CD14-positive monocyte (primary cell): ENCODE measurements around the gene HPS4. TPM values are rescaled to one million over a fixed set of nuclear protein-coding genes. Genes with fewer than 3 reads are reported as not detected.

Source experiments
- DNase-seq, 3 donors: peaks; one replicate each; pipeline ENCODE4 v3.0.0-alpha.2; 2011 to 2022
- H2AFZ ChIP-seq: 2 replicates; pipeline ENCODE4 v1.6.0; 2012; ENCODE audit warnings: mild to moderate bottlenecking, low read depth, low read length, inconsistent platforms; ENCODE audit not compliant: insufficient read depth, poor library complexity, severe bottlenecking
- H3K27ac ChIP-seq, 2 donors: 1 replicate in 1 of 2; 2 replicates in 1 of 2; pipeline ENCODE4 v1.5.1; 2012 to 2013; ENCODE audit warnings: low read length in 2 of 2, control low read depth in 1 of 2, inconsistent platforms in 1 of 2, low read depth in 1 of 2, mild to moderate bottlenecking in 1 of 2
- H3K27me3 ChIP-seq, 2 donors: one replicate each; pipeline versions ENCODE4 v1.6.0 to v1.6.1; 2011 to 2013; ENCODE audit warnings: low read length in 2 of 2; ENCODE audit not compliant: control insufficient read depth in 2 of 2, insufficient read depth in 2 of 2
- H3K36me3 ChIP-seq, 2 donors: replicated peaks in 1 of 2; 1 replicate in 1 of 2; 2 replicates in 1 of 2; pipeline versions ENCODE4 v1.5.1 to v1.6.1; 2012 to 2013; ENCODE audit warnings: low read length in 2 of 2, control low read depth in 1 of 2, inconsistent platforms in 1 of 2, mild to moderate bottlenecking in 1 of 2; ENCODE audit not compliant: insufficient read depth in 2 of 2, control insufficient read depth in 1 of 2
- H3K4me1 ChIP-seq, 2 donors: 1 replicate in 1 of 2; 2 replicates in 1 of 2; pipeline versions ENCODE4 v1.5.1 to v1.6.1; 2012 to 2013; ENCODE audit warnings: low read length in 2 of 2, control low read depth in 1 of 2, inconsistent platforms in 1 of 2, mild to moderate bottlenecking in 1 of 2, moderate library complexity in 1 of 2; ENCODE audit not compliant: insufficient read depth in 2 of 2, control insufficient read depth in 1 of 2
- H3K4me2 ChIP-seq: replicated peaks from 2 replicates; pipeline ENCODE3; 2012; ENCODE audit warnings: low read length, moderate library complexity, mild to moderate bottlenecking; ENCODE audit not compliant: poor library complexity, severe bottlenecking; ENCODE audit errors: extremely low read depth
- H3K4me3 ChIP-seq, 3 experiments: fragments of 200-600 bp in 1 of 3; sonication (generic) in 1 of 3; replicated peaks in 1 of 3; 1 replicate in 2 of 3; 2 replicates in 1 of 3; pipeline ENCODE4 v1.5.1; 2011 to 2013; ENCODE audit warnings: low read length in 3 of 3, mild to moderate bottlenecking in 3 of 3, control low read depth in 2 of 3, low read depth in 2 of 3, inconsistent platforms in 1 of 3, moderate library complexity in 1 of 3
- H3K79me2 ChIP-seq: 2 replicates; pipeline ENCODE4 v1.6.0; 2012; ENCODE audit warnings: mild to moderate bottlenecking, control low read depth, inconsistent platforms, low read length, moderate library complexity; ENCODE audit not compliant: insufficient read depth
- H3K9ac ChIP-seq: 2 replicates; pipeline ENCODE4 v1.6.0; 2017; ENCODE audit warnings: low read length, mild to moderate bottlenecking; ENCODE audit not compliant: insufficient read depth, poor library complexity, severe bottlenecking
- H3K9me3 ChIP-seq, 2 donors: replicated peaks in 1 of 2; 1 replicate in 1 of 2; 2 replicates in 1 of 2; pipeline versions ENCODE4 v1.5.1 to v1.6.1; 2012 to 2013; ENCODE audit warnings: low read length in 2 of 2, control low read depth in 1 of 2; ENCODE audit not compliant: control insufficient read depth in 1 of 2, insufficient read depth in 1 of 2
- H4K20me1 ChIP-seq: 2 replicates; pipeline ENCODE4 v1.6.0; 2012; ENCODE audit warnings: mild to moderate bottlenecking, low read length, control low read depth, moderate library complexity; ENCODE audit not compliant: insufficient read depth
- H3K27ac Mint-ChIP-seq, 7 donors: one replicate each; pipeline ENCODE4 v1.8.0; 2020; ENCODE audit warnings: mild to moderate bottlenecking in 7 of 7, mixed read lengths in 7 of 7, moderate library complexity in 6 of 7, inconsistent platforms in 2 of 7
- H3K27me3 Mint-ChIP-seq, 3 donors: one replicate each; pipeline ENCODE4 v1.8.0; 2021 to 2022; ENCODE audit warnings: low read depth in 3 of 3, mild to moderate bottlenecking in 3 of 3, mixed read lengths in 3 of 3, moderate library complexity in 3 of 3, inconsistent platforms in 1 of 3
- H3K36me3 Mint-ChIP-seq, 2 donors: one replicate each; pipeline ENCODE4 v1.8.0; 2020; ENCODE audit warnings: mixed read lengths in 2 of 2, inconsistent platforms in 1 of 2, mild to moderate bottlenecking in 1 of 2
- H3K4me1 Mint-ChIP-seq: one replicate; pipeline ENCODE4 v1.8.0; 2020; ENCODE audit warnings: mild to moderate bottlenecking, mixed read lengths
- H3K4me3 Mint-ChIP-seq, 2 donors: one replicate each; pipeline ENCODE4 v1.8.0; 2020; ENCODE audit warnings: mild to moderate bottlenecking in 2 of 2, mixed read lengths in 2 of 2, moderate library complexity in 1 of 2
- H3K9me3 Mint-ChIP-seq, 7 donors: one replicate each; pipeline ENCODE4 v1.8.0; 2020 to 2022; ENCODE audit warnings: mixed read lengths in 7 of 7, mild to moderate bottlenecking in 6 of 7, moderate library complexity in 6 of 7, inconsistent platforms in 2 of 7
- WGBS: methylation state at CpG from one replicate; pipeline ENCODE4 v1.1.5; 2013; ENCODE audit warnings: missing lambda C conversion rate; ENCODE audit not compliant: insufficient coverage; 5-methylcytosine and 5-hydroxymethylcytosine counted together
- intact Hi-C, 2 donors: fragments of 100-400 bp; cut with micrococcal nuclease; formaldehyde crosslinking; loops; one replicate each; pipeline versions ENCODE4 v1.15.0 to v1.15.1; 2023
- polyA plus RNA-seq, 3 donors: library from polyadenylated mRNA; depleted of rRNA in 1 of 3; unstranded in 2 of 3; stranded (reverse) in 1 of 3; fragments of 300-500 nt in 2 of 3; fragments of >200 nt in 1 of 3; fragmentation: Illumina TruSeq in 2 of 3; gene quantifications; 1 replicate in 2 of 3; 2 replicates in 1 of 3; pipeline ENCODE4 v1.2.3, GENCODE V29; 2012 to 2021
- TF ChIP-seq, protein P1 (sequence below): fragments of 200-600 bp; IDR thresholded peaks from one replicate; pipeline ENCODE4 v1.8.0; 2022; ENCODE audit warnings: antibody characterized with exemption, mild to moderate bottlenecking

The HPS4 gene
- polyA plus RNA-seq, 3 donors: 5.7 to 21.6 (median 7.5) TPM

DNA sequence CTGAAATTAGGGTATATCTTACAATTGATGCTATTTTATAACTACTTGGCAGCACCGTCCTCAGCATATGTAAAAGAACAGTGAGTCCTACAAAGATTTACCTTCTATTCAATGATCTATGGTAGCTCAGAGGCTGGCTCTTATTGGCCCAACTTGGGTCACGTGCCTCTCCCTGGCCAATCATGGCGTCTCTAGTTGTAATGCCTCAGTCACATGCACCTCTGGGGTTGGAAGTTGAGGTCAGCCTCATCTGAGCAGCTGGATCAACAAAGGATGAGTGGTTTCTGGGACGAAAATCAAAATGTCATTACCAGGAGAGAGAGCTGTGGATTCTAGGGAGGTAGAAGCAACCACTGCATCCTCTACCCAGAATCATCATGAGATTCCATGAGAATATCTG lies 77.5 kb downstream of the HPS4 start:
- Mint-ChIP-seq H3K9me3 (peaks cover 0 to 3% (median 2%) of the 10 kb centered on the region in 7 donors), H3K4me3 (no peak overlapping the region), H3K27me3 (peaks cover 0 to 9% (median 0%) of the 10 kb centered on the region in 3 donors), H3K36me3 (no peaks in the 10 kb centered on the region), H3K4me1 (peaks cover 37% of the 10 kb centered on the region), H3K27ac (peak overlapping the region in 1 of 7 donors; percentile 57)
- H4K20me1 ChIP-seq: no peaks in the 10 kb centered on the region
- no peak overlapping the region for H3K4me2 ChIP-seq
- no peak overlapping the region for H3K4me3 ChIP-seq
- no peak for DNase-seq
- H3K4me1 ChIP-seq: peaks cover 27 to 28% of the 10 kb centered on the region in 2 donors
- no peaks in the 10 kb centered on the region for H3K9me3 ChIP-seq
- TF ChIP-seq, protein P1, sequence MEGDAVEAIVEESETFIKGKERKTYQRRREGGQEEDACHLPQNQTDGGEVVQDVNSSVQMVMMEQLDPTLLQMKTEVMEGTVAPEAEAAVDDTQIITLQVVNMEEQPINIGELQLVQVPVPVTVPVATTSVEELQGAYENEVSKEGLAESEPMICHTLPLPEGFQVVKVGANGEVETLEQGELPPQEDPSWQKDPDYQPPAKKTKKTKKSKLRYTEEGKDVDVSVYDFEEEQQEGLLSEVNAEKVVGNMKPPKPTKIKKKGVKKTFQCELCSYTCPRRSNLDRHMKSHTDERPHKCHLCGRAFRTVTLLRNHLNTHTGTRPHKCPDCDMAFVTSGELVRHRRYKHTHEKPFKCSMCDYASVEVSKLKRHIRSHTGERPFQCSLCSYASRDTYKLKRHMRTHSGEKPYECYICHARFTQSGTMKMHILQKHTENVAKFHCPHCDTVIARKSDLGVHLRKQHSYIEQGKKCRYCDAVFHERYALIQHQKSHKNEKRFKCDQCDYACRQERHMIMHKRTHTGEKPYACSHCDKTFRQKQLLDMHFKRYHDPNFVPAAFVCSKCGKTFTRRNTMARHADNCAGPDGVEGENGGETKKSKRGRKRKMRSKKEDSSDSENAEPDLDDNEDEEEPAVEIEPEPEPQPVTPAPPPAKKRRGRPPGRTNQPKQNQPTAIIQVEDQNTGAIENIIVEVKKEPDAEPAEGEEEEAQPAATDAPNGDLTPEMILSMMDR: no peak
- no peaks in the 10 kb centered on the region for H3K36me3 ChIP-seq
- peak overlapping the region; percentile 32 for H2AFZ ChIP-seq
- intact Hi-C loops: no loop called here
- H3K27me3 ChIP-seq: peaks cover 0 to 3% of the 10 kb centered on the region in 2 donors
- no peak overlapping the region for H3K27ac ChIP-seq
- WGBS: 100% methylated on average over 3 of the region's 4 CpGs
- H3K79me2 ChIP-seq: no peaks in the 10 kb centered on the region
- no peak overlapping the region for H3K9ac ChIP-seq

DNA sequence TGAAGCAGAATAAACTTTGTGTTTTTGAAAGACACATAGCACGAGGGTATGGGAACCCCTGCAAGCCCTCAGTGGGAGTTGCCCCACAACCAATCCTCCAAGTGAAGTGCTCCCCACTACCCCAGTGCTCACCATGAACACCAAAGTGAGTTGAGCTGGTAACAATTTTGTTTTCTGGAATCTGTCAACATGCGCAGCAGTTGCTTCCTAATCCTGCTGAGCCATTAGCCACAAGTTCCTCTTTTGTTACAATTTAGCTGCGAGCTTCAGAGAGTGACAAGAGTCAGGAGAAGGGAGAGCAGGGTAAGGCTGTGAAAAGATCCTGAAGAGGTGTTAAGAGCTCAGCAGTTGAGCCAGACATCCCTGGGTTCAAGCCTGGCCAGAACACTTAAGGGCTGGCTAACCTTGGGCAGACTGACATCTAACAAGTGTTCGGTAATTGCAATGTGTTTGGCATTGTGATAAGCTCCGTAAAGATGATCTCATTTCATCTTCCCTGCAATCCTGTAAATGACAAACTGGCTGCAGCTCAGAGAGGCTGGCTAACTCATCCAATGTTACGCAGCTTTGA lies 78.6 kb downstream of the HPS4 start:
- Histone ChIP-seq H2AFZ (peak overlapping the region; percentile 62), H3K4me1 (peaks cover 26 to 27% of the 10 kb centered on the region in 2 donors), H3K4me3 (peak overlapping the region in 1 of 3 experiments; percentile 45), H3K27me3 (no peaks in the 10 kb centered on the region), H3K9me3 (no peaks in the 10 kb centered on the region), H4K20me1 (no peaks in the 10 kb centered on the region), H3K27ac (peak overlapping the region in 1 of 2 donors; percentile 50), H3K9ac (peak overlapping the region; percentile 16), H3K79me2 (no peaks in the 10 kb centered on the region), H3K4me2 (peak overlapping the region; percentile 63), H3K36me3 (no peaks in the 10 kb centered on the region)
- peaks cover 0 to 3% (median 2%) of the 10 kb centered on the region in 7 donors for H3K9me3 Mint-ChIP-seq
- no peaks in the 10 kb centered on the region for H3K36me3 Mint-ChIP-seq
- TF ChIP-seq, protein P1: no peak
- peaks cover 0 to 9% (median 1%) of the 10 kb centered on the region in 3 donors for H3K27me3 Mint-ChIP-seq
- intact Hi-C loops: no loop called here
- peaks cover 35% of the 10 kb centered on the region for H3K4me1 Mint-ChIP-seq
- 0% methylated on average over 2 of the region's 6 CpGs for WGBS
- H3K4me3 Mint-ChIP-seq: peak overlapping the region; percentile 34 to 91
- DNase-seq: peak; percentile 56 to 72 (median 56)
- H3K27ac Mint-ChIP-seq: peak overlapping the region; percentile 20 to 88 (median 82)
